Progenitor cell of endocrine pancreas (in vitro differentiated cells): Measurements from ENCODE around the gene UTP11. TPM values are rescaled to one million over a fixed set of nuclear protein-coding genes. Genes with fewer than 3 reads are reported as not detected.
A peak's percentile ranks its signal among the peaks of the same experiment; 100 is the strongest.

Experiments
- DNase-seq: peaks from one replicate; pipeline ENCODE4 v3.0.0; 2021; ENCODE audit warnings: low spot score; ENCODE audit not compliant: unreplicated experiment
- H3K27ac Mint-ChIP-seq: 2 replicates; pipeline ENCODE4 v1.8.0; 2021; ENCODE audit warnings: mild to moderate bottlenecking, moderate library complexity, mixed read lengths
- H3K27me3 Mint-ChIP-seq: 2 replicates; pipeline ENCODE4 v1.8.0; 2021; ENCODE audit warnings: mixed read lengths
- H3K36me3 Mint-ChIP-seq: 2 replicates; pipeline ENCODE4 v1.8.0; 2022; ENCODE audit warnings: mixed read lengths; ENCODE audit not compliant: insufficient read depth
- H3K4me1 Mint-ChIP-seq: 2 replicates; pipeline ENCODE4 v1.8.0; 2021; ENCODE audit warnings: low read depth, mixed read lengths
- H3K4me3 Mint-ChIP-seq: 2 replicates; pipeline ENCODE4 v1.8.0; 2021; ENCODE audit warnings: low read depth, mild to moderate bottlenecking, moderate library complexity, mixed read lengths
- H3K9me3 Mint-ChIP-seq: 2 replicates; pipeline ENCODE4 v1.8.0; 2021; ENCODE audit warnings: low read depth, mixed read lengths
- total RNA-seq: library from RNA; stranded (reverse); gene quantifications from 2 replicates; pipeline ENCODE4 v1.2.1, GENCODE V29; 2021
- TF ChIP-seq, protein P1 (sequence below): fragments of 200-600 bp; sonication (generic); IDR thresholded peaks from one replicate; pipeline ENCODE4 v1.5.0; 2021; ENCODE audit warnings: antibody characterized with exemption, mild to moderate bottlenecking; ENCODE audit not compliant: unreplicated experiment

Gene UTP11
- total RNA-seq, 1 donor from 2014 or later = 23.8 TPM

DNA sequence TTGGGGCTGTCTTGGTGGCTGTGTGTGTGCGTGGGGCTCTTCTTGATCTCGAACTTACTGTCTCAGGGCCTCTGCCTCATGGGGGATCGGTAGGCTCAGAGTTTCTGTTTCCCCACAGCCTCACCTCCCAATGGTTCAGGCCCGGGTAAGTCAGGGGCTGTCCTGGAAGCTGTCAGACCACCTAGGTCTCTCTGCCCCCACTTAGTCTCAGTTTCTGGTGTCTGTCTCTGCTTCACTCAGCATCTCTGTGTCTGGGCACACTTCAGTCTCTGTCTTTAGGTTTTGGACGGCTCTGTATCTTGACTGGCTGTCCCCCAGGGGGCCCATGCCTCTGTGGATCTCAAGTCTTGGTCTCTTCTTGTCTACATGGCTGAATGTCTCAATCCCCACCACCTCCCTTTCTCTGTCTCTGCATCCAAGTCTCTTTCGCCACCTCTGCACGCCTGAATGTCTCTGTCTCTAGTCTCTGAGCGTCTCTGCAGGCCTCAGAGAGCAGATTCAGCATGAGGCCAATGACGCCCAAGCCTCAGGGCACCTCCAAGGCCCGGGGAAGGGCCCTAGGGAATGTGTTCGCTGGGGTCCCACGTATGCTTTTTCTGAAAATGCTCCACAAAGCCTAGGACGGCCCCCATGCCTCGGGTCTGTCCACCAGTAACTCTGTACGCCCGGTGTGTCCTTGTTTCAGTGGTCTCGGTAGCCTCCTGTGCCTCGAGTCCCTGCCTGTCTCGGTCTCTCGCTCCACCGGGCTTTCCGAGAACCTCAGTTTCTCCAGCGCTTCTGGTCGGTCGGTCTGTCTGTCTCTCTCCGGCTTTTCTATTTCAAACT lies 8.0 kb upstream of the UTP11 start:
- no peak for DNase-seq
- TF ChIP-seq, protein P1, sequence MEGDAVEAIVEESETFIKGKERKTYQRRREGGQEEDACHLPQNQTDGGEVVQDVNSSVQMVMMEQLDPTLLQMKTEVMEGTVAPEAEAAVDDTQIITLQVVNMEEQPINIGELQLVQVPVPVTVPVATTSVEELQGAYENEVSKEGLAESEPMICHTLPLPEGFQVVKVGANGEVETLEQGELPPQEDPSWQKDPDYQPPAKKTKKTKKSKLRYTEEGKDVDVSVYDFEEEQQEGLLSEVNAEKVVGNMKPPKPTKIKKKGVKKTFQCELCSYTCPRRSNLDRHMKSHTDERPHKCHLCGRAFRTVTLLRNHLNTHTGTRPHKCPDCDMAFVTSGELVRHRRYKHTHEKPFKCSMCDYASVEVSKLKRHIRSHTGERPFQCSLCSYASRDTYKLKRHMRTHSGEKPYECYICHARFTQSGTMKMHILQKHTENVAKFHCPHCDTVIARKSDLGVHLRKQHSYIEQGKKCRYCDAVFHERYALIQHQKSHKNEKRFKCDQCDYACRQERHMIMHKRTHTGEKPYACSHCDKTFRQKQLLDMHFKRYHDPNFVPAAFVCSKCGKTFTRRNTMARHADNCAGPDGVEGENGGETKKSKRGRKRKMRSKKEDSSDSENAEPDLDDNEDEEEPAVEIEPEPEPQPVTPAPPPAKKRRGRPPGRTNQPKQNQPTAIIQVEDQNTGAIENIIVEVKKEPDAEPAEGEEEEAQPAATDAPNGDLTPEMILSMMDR = no peak
- Mint-ChIP-seq H3K36me3 (no peaks in the 10 kb centered on the region), H3K27ac (peak overlapping the region; percentile 49), H3K4me3 (peak overlapping the region; percentile 76), H3K9me3 (no peaks in the 10 kb centered on the region), H3K27me3 (peaks cover 5% of the 10 kb centered on the region), H3K4me1 (peaks cover 18% of the 10 kb centered on the region)

DNA sequence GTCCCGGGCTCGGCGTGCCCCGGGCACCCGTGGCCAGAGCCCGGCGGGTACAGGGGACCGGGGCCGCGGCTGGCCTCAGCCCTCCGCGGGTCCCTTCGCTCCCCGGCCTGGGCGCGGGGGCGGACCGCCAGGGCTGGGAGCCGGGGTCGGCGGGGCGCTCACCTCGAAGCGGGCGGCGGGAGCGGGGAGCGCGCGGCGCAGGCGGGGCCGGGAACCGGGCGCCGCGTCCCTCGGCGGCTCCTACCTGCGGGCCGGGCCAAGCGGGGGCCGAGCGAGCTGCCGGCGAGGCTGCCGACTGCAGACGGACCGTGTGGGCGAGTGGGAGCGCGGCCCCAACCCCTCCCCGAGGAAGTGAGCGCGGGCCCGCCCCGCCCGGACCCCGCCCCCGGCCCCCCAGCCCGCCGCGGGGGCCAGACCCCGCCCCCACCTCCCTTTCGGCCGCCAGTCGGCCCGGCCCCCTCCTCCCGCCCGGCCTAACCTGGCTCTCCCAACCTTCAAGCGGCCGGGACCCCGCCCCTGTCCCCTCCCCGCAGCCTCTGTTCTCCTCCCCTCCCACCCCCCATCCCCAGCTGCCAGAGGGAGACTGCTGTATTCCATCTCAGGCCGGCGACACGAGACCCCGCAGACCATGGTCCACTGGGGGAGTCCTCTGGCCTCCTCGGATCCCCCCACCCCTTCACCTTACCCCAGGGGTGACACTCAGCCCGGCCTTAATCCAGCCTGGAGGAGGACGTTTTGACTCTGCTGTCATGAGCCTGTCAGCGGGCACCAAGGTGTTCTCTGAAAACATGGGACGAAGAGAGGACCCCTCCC lies 7.1 kb upstream of the UTP11 start, which contains the start of gene FHL3:
TSS of gene FHL3 (minus strand) at position 320 of the 813 bp plus-strand sequence. CDS start 6,102 bp downstream, outside the sequence.
- Mint-ChIP-seq H3K27me3 (peaks cover 5% of the 10 kb centered on the region), H3K4me3 (peak within 1 kb of the TSS; percentile 76), H3K9me3 (no peaks in the 10 kb centered on the region), H3K36me3 (no peaks in the 10 kb centered on the region), H3K4me1 (peaks cover 11% of the 10 kb centered on the region), H3K27ac (peak within 1 kb of the TSS; percentile 49)
- DNase-seq = peak; percentile 43
- TF ChIP-seq, protein P1 = no peak

DNA sequence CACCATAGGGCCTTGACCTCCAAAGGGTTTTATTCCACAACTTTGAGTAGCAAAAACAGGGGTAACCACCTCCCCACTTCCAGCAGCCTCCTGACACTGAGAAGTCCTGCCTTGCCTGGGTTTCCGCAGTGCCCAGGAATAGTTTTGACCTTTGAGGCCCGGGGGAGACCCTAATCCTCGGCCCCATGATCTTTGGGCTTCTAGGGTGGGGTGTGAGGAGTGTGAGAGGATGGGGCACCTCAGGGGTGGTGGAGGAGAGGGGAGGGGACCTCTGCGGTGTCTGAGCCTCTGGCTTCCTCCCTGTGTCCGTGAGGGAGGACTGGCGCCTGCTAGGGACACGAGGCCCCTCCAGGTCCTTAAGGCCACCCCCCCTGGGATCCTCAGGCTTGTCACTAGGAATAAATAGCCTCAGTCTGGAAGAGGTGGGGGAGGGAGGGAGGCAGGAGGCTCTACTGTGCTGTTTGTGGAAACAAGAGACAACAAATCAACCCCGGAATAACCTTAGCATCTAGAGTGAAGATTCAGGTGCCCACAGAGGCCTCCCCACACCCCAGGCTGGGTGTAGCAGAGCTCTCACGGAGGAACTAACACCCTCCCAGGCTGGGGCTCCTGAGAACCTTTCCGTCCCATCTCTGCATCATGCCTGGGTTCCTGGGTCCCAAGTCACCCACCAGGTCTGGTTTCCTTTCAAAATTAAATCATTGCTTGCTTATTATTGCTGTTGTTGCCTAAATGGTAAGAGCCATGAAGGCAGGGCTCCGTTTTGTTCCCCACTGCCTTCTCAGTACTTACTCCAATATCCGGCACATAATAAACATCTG lies 6.3 kb upstream of the UTP11 start:
- peak overlapping the region; percentile 61 for H3K4me3 Mint-ChIP-seq
- H3K27ac Mint-ChIP-seq = no peak overlapping the region
- TF ChIP-seq, protein P1 = no peak
- H3K36me3 Mint-ChIP-seq = no peaks in the 10 kb centered on the region
- H3K4me1 Mint-ChIP-seq = peaks cover 6% of the 10 kb centered on the region
- no peaks in the 10 kb centered on the region for H3K9me3 Mint-ChIP-seq
- no peak for DNase-seq
- peaks cover 5% of the 10 kb centered on the region for H3K27me3 Mint-ChIP-seq

DNA sequence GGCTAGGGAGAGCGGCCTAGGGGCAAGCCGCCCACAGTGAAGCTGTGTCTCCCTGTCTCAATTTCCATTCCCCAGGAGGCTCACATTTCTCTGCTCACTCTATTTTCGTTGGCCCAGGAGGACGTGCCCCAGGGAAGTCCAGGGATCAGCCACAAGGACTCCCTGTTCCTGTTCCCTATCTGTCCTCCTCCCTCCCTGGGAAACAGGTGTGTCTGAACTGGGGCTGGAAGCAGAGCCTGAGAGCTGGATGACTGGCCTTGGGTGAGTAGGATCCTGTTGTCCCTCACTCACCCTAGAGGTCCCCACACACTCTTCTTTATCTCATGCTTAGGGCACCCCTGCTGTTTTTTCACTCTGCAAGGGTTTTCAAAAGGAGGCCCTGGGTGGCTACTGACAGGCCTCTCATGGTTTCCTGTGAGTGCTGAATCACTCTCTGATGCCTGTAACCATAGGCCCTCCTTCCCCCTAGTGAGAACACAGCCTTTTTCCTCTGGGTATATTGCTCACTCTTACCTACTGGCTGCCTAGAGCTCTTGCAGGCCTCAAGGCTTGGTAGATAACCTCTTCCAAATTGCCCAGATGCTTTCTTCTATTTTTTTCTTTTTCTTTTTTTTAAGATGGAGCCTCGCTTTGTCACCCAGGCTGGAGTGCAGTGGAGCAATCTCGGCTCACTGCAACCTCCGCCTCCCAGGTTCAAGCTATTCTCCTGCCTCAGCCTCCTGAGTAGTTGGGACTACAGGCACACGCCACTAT lies 3.3 kb upstream of the UTP11 start:
- TF ChIP-seq, protein P1 = no peak
- no peaks in the 10 kb centered on the region for H3K9me3 Mint-ChIP-seq
- no peak for DNase-seq
- peaks cover 4% of the 10 kb centered on the region for H3K27me3 Mint-ChIP-seq
- H3K27ac Mint-ChIP-seq = no peak overlapping the region
- H3K4me3 Mint-ChIP-seq = no peak overlapping the region
- H3K4me1 Mint-ChIP-seq = peaks cover 13% of the 10 kb centered on the region
- no peaks in the 10 kb centered on the region for H3K36me3 Mint-ChIP-seq
